ENCODE data around the gene ARHGEF12. TPM values are rescaled to one million over a fixed set of nuclear protein-coding genes. Genes with fewer than 3 reads are reported as not detected.

ARHGEF12 gene
- total RNA-seq, 1 donor from 2014 or later: 40.8 TPM

- DNase-seq: no peak
- Mint-ChIP-seq H3K27ac (ENCODE audit: unreplicated experiment) (no peak overlapping the region), H3K36me3 (ENCODE audit: unreplicated experiment) (no peaks in the 10 kb centered on the region), H3K9me3 (ENCODE audit: unreplicated experiment) (peaks cover 3% of the 10 kb centered on the region), H3K4me1 (ENCODE audit: low read depth, unreplicated experiment) (no peaks in the 10 kb centered on the region), H3K4me3 (ENCODE audit: unreplicated experiment) (no peak overlapping the region), H3K27me3 (ENCODE audit: unreplicated experiment) (peaks cover 4% of the 10 kb centered on the region)
- no peak for TF ChIP-seq CTCF (IDR thresholded peaks at IDR 0.05; ENCODE audit: partially characterized antibody, unreplicated experiment)
Measured at GRCh38 chr11:120293038-120293800, 43.0 kb upstream of the ARHGEF12 start.

GRCh38 chr11:120294096-120294495, 42.1 kb upstream of the ARHGEF12 start:
- no peaks in the 10 kb centered on the region for H3K36me3 Mint-ChIP-seq (ENCODE audit: unreplicated experiment)
- H3K9me3 Mint-ChIP-seq (ENCODE audit: unreplicated experiment): peaks cover 3% of the 10 kb centered on the region
- DNase-seq: no peak
- H3K27me3 Mint-ChIP-seq (ENCODE audit: unreplicated experiment): peaks cover 4% of the 10 kb centered on the region
- H3K4me1 Mint-ChIP-seq (ENCODE audit: low read depth, unreplicated experiment): no peaks in the 10 kb centered on the region
- H3K27ac Mint-ChIP-seq (ENCODE audit: unreplicated experiment): no peak overlapping the region
- no peak for TF ChIP-seq CTCF (IDR thresholded peaks at IDR 0.05; ENCODE audit: partially characterized antibody, unreplicated experiment)
- no peak overlapping the region for H3K4me3 Mint-ChIP-seq (ENCODE audit: unreplicated experiment)

GRCh38 chr11:120295099-120295498, 41.1 kb upstream of the ARHGEF12 start:
- Mint-ChIP-seq H3K9me3 (ENCODE audit: unreplicated experiment) (no peaks in the 10 kb centered on the region), H3K4me3 (ENCODE audit: unreplicated experiment) (no peak overlapping the region), H3K27me3 (ENCODE audit: unreplicated experiment) (peaks cover 4% of the 10 kb centered on the region), H3K4me1 (ENCODE audit: low read depth, unreplicated experiment) (no peaks in the 10 kb centered on the region), H3K27ac (ENCODE audit: unreplicated experiment) (no peak overlapping the region), H3K36me3 (ENCODE audit: unreplicated experiment) (no peaks in the 10 kb centered on the region)
- no peak for DNase-seq
- TF ChIP-seq CTCF (IDR thresholded peaks at IDR 0.05; ENCODE audit: partially characterized antibody, unreplicated experiment): no peak

- no peak for DNase-seq
- no peaks in the 10 kb centered on the region for H3K9me3 Mint-ChIP-seq (ENCODE audit: unreplicated experiment)
- peaks cover 4% of the 10 kb centered on the region for H3K27me3 Mint-ChIP-seq (ENCODE audit: unreplicated experiment)
- H3K27ac Mint-ChIP-seq (ENCODE audit: unreplicated experiment): no peak overlapping the region
- H3K4me3 Mint-ChIP-seq (ENCODE audit: unreplicated experiment): no peak overlapping the region
- H3K4me1 Mint-ChIP-seq (ENCODE audit: low read depth, unreplicated experiment): no peaks in the 10 kb centered on the region
- TF ChIP-seq CTCF (IDR thresholded peaks at IDR 0.05; ENCODE audit: partially characterized antibody, unreplicated experiment): no peak
- no peaks in the 10 kb centered on the region for H3K36me3 Mint-ChIP-seq (ENCODE audit: unreplicated experiment)
Measured at GRCh38 chr11:120296554-120296953, 39.7 kb upstream of the ARHGEF12 start.

GRCh38 chr11:120298461-120298860, 37.8 kb upstream of the ARHGEF12 start:
- no peak overlapping the region for H3K27ac Mint-ChIP-seq (ENCODE audit: unreplicated experiment)
- H3K36me3 Mint-ChIP-seq (ENCODE audit: unreplicated experiment): no peaks in the 10 kb centered on the region
- no peak overlapping the region for H3K4me3 Mint-ChIP-seq (ENCODE audit: unreplicated experiment)
- DNase-seq: no peak
- no peak for TF ChIP-seq CTCF (IDR thresholded peaks at IDR 0.05; ENCODE audit: partially characterized antibody, unreplicated experiment)
- no peaks in the 10 kb centered on the region for H3K27me3 Mint-ChIP-seq (ENCODE audit: unreplicated experiment)
- no peaks in the 10 kb centered on the region for H3K4me1 Mint-ChIP-seq (ENCODE audit: low read depth, unreplicated experiment)
- H3K9me3 Mint-ChIP-seq (ENCODE audit: unreplicated experiment): no peaks in the 10 kb centered on the region

All from glutamatergic neuron (in vitro differentiated cells).